Astrocyte (in vitro differentiated cells and primary cell): ENCODE data around the gene ATP10B.

ENCODE experiments used
- EZH2 ChIP-seq: IDR thresholded peaks from 2 replicates; pipeline ENCODE4 v1.6.1; 2012; ENCODE audit warnings: mild to moderate bottlenecking, low read length, inconsistent platforms; ENCODE audit not compliant: insufficient read depth
- TF ChIP-seq, protein P1 (sequence below): IDR thresholded peaks from 2 replicates; pipeline ENCODE4 v1.5.1; 2011; ENCODE audit warnings: low read depth, mild to moderate bottlenecking, inconsistent platforms, low read length, moderate library complexity; ENCODE audit not compliant: insufficient read depth

DNA sequence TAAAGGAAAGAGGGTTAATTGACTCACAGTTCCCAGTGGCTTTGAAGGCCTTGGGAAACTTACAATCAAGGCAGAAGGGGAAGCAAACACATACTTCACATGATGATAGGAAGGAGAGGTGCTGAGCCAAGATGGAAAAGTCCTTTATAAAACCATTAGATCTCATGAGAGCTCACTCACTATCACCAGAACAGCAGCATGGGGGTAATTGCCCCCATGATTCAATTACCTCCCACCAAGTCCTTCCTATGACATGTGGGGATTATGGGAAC, 330.7 kb downstream of the ATP10B start:
- TF ChIP-seq, protein P1, sequence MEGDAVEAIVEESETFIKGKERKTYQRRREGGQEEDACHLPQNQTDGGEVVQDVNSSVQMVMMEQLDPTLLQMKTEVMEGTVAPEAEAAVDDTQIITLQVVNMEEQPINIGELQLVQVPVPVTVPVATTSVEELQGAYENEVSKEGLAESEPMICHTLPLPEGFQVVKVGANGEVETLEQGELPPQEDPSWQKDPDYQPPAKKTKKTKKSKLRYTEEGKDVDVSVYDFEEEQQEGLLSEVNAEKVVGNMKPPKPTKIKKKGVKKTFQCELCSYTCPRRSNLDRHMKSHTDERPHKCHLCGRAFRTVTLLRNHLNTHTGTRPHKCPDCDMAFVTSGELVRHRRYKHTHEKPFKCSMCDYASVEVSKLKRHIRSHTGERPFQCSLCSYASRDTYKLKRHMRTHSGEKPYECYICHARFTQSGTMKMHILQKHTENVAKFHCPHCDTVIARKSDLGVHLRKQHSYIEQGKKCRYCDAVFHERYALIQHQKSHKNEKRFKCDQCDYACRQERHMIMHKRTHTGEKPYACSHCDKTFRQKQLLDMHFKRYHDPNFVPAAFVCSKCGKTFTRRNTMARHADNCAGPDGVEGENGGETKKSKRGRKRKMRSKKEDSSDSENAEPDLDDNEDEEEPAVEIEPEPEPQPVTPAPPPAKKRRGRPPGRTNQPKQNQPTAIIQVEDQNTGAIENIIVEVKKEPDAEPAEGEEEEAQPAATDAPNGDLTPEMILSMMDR = no peak
- TF ChIP-seq EZH2 = no peak
